Measurements from ENCODE around the gene SH3BP4.

SH3BP4 gene

DNA sequence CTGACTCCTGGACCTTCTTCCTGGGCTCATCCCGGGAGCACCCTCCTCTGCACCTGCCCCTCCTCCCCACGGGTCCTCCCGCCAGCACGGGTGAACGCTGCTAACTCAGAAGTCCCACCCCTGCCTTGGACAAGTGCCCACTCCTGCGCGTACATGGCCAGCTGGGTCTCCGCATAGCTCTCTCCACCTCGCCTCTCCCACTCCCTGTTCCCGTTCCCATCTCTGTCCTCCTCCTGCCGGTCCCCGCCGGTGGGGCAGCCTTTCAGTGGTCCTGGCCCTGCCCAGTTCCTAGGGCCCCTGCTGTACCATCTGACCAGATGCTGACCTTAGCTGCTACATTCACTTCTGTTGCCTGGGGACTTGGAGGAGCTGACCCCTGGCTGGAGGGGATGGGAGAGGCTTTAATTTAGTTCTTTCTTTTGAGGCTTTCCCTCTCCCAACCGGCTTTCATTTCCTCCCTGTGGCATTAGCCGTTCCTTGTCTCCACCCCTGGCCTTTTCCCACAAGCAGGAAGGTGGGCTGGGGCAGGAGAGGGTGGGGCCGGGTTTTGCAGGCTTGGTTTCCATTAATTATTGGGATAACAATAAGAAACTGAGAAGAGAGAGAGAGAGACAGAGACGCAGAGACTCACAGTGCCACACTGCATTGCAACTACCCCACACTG, 136.1 kb downstream of the SH3BP4 start:
- Histone ChIP-seq H3K27me3 (ENCODE audit: insufficient read depth, low read length, poor library complexity) (peaks cover 33% of the 10 kb centered on the region), H3K9ac (ENCODE audit: low read depth, low read length) (no peak overlapping the region), H4K20me1 (ENCODE audit: insufficient read depth, low read length) (no peaks in the 10 kb centered on the region), H3K4me2 (ENCODE audit: insufficient read depth, low read length) (no peak overlapping the region), H3K4me3 (ENCODE audit: low read depth in 1 of 2, low read length in 2 of 2) (no peak overlapping the region), H3K9me3 (ENCODE audit: insufficient read depth, low read length, severe bottlenecking) (no peaks in the 10 kb centered on the region), H3K36me3 (ENCODE audit: insufficient read depth, low read length) (no peaks in the 10 kb centered on the region), H2AFZ (ENCODE audit: low read depth, low read length) (no peak overlapping the region), H3K4me1 (ENCODE audit: insufficient read depth, low read length) (no peaks in the 10 kb centered on the region), H3K27ac (ENCODE audit: low read length) (no peak overlapping the region), H3K79me2 (ENCODE audit: insufficient read depth, low read length) (no peaks in the 10 kb centered on the region)
- no peak for TF ChIP-seq EZH2 (IDR thresholded peaks at IDR 0.05; ENCODE audit: borderline replicate concordance, low read depth, low read length, severe bottlenecking)
- TF ChIP-seq, protein P1, sequence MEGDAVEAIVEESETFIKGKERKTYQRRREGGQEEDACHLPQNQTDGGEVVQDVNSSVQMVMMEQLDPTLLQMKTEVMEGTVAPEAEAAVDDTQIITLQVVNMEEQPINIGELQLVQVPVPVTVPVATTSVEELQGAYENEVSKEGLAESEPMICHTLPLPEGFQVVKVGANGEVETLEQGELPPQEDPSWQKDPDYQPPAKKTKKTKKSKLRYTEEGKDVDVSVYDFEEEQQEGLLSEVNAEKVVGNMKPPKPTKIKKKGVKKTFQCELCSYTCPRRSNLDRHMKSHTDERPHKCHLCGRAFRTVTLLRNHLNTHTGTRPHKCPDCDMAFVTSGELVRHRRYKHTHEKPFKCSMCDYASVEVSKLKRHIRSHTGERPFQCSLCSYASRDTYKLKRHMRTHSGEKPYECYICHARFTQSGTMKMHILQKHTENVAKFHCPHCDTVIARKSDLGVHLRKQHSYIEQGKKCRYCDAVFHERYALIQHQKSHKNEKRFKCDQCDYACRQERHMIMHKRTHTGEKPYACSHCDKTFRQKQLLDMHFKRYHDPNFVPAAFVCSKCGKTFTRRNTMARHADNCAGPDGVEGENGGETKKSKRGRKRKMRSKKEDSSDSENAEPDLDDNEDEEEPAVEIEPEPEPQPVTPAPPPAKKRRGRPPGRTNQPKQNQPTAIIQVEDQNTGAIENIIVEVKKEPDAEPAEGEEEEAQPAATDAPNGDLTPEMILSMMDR (IDR thresholded peaks at IDR 0.05; ENCODE audit: borderline replicate concordance, extremely low read depth, low read length, poor library complexity, severe bottlenecking) = no peak
- ATAC-seq (ENCODE audit: insufficient read depth, low read depth) (no peak), DNase-seq (no peak)

- no peaks in the 10 kb centered on the region for H4K20me1 ChIP-seq (ENCODE audit: insufficient read depth, low read length)
- no peak overlapping the region for H3K4me3 ChIP-seq (ENCODE audit: low read depth in 1 of 2, low read length in 2 of 2)
- H3K4me1 ChIP-seq (ENCODE audit: insufficient read depth, low read length) = no peaks in the 10 kb centered on the region
- no peak for TF ChIP-seq EZH2 (IDR thresholded peaks at IDR 0.05; ENCODE audit: borderline replicate concordance, low read depth, low read length, severe bottlenecking)
- TF ChIP-seq, protein P1 (IDR thresholded peaks at IDR 0.05; ENCODE audit: borderline replicate concordance, extremely low read depth, low read length, poor library complexity, severe bottlenecking) = no peak
- H3K9me3 ChIP-seq (ENCODE audit: insufficient read depth, low read length, severe bottlenecking) = no peaks in the 10 kb centered on the region
- peaks cover 33% of the 10 kb centered on the region for H3K27me3 ChIP-seq (ENCODE audit: insufficient read depth, low read length, poor library complexity)
- ATAC-seq (ENCODE audit: insufficient read depth, low read depth) = no peak
- H2AFZ ChIP-seq (ENCODE audit: low read depth, low read length) = no peak overlapping the region
- no peak overlapping the region for H3K9ac ChIP-seq (ENCODE audit: low read depth, low read length)
- H3K27ac ChIP-seq (ENCODE audit: low read length) = no peak overlapping the region
- no peak for DNase-seq
- H3K79me2 ChIP-seq (ENCODE audit: insufficient read depth, low read length) = no peaks in the 10 kb centered on the region
- H3K36me3 ChIP-seq (ENCODE audit: insufficient read depth, low read length) = no peaks in the 10 kb centered on the region
- no peak overlapping the region for H3K4me2 ChIP-seq (ENCODE audit: insufficient read depth, low read length)
Observed at GRCh38 chr2:235088496-235088921, 136.7 kb downstream of the SH3BP4 start.

GRCh38 chr2:235091421-235091820, 139.6 kb downstream of the SH3BP4 start:
- peaks cover 12% of the 10 kb centered on the region for H3K27me3 ChIP-seq (ENCODE audit: insufficient read depth, low read length, poor library complexity)
- TF ChIP-seq EZH2 (IDR thresholded peaks at IDR 0.05; ENCODE audit: borderline replicate concordance, low read depth, low read length, severe bottlenecking) = no peak
- TF ChIP-seq, protein P1 (IDR thresholded peaks at IDR 0.05; ENCODE audit: borderline replicate concordance, extremely low read depth, low read length, poor library complexity, severe bottlenecking) = no peak
- no peak overlapping the region for H3K4me2 ChIP-seq (ENCODE audit: insufficient read depth, low read length)
- no peak overlapping the region for H3K9ac ChIP-seq (ENCODE audit: low read depth, low read length)
- H2AFZ ChIP-seq (ENCODE audit: low read depth, low read length) = no peak overlapping the region
- DNase-seq (no peak), ATAC-seq (ENCODE audit: insufficient read depth, low read depth) (no peak)
- no peaks in the 10 kb centered on the region for H3K79me2 ChIP-seq (ENCODE audit: insufficient read depth, low read length)
- no peaks in the 10 kb centered on the region for H4K20me1 ChIP-seq (ENCODE audit: insufficient read depth, low read length)
- no peak overlapping the region for H3K27ac ChIP-seq (ENCODE audit: low read length)
- H3K4me1 ChIP-seq (ENCODE audit: insufficient read depth, low read length) = no peaks in the 10 kb centered on the region
- no peaks in the 10 kb centered on the region for H3K9me3 ChIP-seq (ENCODE audit: insufficient read depth, low read length, severe bottlenecking)
- no peaks in the 10 kb centered on the region for H3K36me3 ChIP-seq (ENCODE audit: insufficient read depth, low read length)
- no peak overlapping the region for H3K4me3 ChIP-seq (ENCODE audit: low read depth in 1 of 2, low read length in 2 of 2)

Measured in DND-41 (cell line).